Left ventricle myocardium inferior (tissue), 1 donor: ENCODE measurements around the gene DPP6. TPM values are rescaled to one million over a fixed set of nuclear protein-coding genes. Genes with fewer than 3 reads are reported as not detected.
"Not testable (repeated sequence)": the region's sequence is repeated elsewhere in the genome, so short reads cannot be mapped to it uniquely, and the experiment has no call there.

Experiments
- DNase-seq: peaks from one replicate; pipeline ENCODE4 v3.0.0-alpha.2; 2020
- H3K27ac ChIP-seq: fragments of 200-600 bp; replicated peaks from 2 replicates; pipeline ENCODE4 v1.8.0; 2021
- H3K27me3 ChIP-seq: fragments of 200-600 bp; 2 replicates; pipeline ENCODE4 v1.8.0; 2021; ENCODE audit warnings: low read depth
- H3K36me3 ChIP-seq: fragments of 200-600 bp; 2 replicates; pipeline ENCODE4 v1.8.0; 2021
- H3K4me1 ChIP-seq: fragments of 200-600 bp; 2 replicates; pipeline ENCODE4 v1.8.0; 2021
- H3K4me3 ChIP-seq: fragments of 200-600 bp; 2 replicates; pipeline ENCODE4 v1.8.0; 2021; ENCODE audit warnings: mild to moderate bottlenecking, moderate library complexity
- H3K9me3 ChIP-seq: fragments of 200-600 bp; replicated peaks from 2 replicates; pipeline ENCODE4 v1.8.0; 2021
- intact Hi-C: fragments of 100-400 bp; cut with micrococcal nuclease; formaldehyde crosslinking; loops from one replicate; pipeline ENCODE4 v1.11.0; 2022
- total RNA-seq: library from RNA; stranded (reverse); fragmentation: NEBNext Ultra II Directional; extraction: Animal tissue kit (Norgen Biotek cat#: 25700); gene quantifications from one replicate; pipeline ENCODE4 v1.2.1, GENCODE V29; 2021
- TF ChIP-seq, protein P1 (sequence below): fragments of 200-600 bp; IDR thresholded peaks from 2 replicates; pipeline ENCODE4 v1.8.0; 2021; ENCODE audit warnings: antibody characterized with exemption, mild to moderate bottlenecking, borderline replicate concordance
- donor health status: DM: no; HTN: yes; CAD: no; lungs with severe emphysema.

Gene DPP6
- total RNA-seq, 1 donor from 2014 or later = 0.25 TPM

DNA sequence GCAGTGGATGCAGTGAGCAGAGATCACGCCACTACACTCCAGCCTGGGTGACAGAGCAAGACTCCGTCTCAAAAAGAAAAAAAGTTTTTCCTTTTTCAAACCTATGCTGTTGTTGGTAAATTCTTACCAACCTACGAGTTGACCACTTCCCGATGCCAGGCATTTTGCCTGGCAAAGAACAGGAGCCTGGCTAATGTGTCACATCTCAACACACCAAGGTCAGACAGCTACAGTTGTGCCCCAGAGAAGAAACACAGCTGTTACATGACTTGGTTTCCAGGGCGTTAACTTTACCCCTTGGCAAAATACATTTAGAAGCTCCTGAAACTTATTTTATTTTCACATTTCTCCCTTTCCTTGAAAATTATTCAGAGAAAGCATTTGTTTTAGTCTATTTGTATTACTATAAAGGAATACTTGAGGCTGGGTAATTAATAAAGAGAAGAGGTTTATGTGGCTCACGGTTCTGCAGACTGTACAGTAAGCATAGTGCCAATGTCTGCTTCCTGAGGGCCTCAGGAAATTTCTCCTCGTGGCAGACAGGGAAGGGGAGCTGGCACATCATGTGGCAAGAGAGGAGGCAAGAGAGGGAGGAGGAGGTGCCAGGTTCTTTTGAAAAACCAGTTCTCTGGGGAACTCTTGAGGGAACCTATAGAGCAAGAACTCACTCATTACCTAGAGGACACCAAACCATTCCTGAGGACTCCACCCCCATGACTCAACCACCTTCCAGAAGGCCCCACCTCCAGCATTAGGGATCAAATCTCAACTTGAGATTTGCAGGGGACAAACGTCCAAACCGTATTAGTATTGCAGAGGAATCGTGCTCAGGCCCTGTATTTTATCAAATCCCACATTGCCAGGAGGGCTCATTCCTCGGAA is 867.4 kb downstream of the DPP6 start:
- TF ChIP-seq, protein P1, sequence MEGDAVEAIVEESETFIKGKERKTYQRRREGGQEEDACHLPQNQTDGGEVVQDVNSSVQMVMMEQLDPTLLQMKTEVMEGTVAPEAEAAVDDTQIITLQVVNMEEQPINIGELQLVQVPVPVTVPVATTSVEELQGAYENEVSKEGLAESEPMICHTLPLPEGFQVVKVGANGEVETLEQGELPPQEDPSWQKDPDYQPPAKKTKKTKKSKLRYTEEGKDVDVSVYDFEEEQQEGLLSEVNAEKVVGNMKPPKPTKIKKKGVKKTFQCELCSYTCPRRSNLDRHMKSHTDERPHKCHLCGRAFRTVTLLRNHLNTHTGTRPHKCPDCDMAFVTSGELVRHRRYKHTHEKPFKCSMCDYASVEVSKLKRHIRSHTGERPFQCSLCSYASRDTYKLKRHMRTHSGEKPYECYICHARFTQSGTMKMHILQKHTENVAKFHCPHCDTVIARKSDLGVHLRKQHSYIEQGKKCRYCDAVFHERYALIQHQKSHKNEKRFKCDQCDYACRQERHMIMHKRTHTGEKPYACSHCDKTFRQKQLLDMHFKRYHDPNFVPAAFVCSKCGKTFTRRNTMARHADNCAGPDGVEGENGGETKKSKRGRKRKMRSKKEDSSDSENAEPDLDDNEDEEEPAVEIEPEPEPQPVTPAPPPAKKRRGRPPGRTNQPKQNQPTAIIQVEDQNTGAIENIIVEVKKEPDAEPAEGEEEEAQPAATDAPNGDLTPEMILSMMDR = no peak
- Histone ChIP-seq H3K27me3 (peaks cover 29% of the 10 kb centered on the region), H3K36me3 (no peaks in the 10 kb centered on the region), H3K4me1 (peaks cover 1% of the 10 kb centered on the region), H3K9me3 (no peaks in the 10 kb centered on the region), H3K27ac (no peak overlapping the region), H3K4me3 (no peak overlapping the region)
- no peak for DNase-seq
- intact Hi-C loops = loop anchor here (10.0 kb wide), 1 partner anchor 425 kb away; no protein-coding TSS in a partner anchor

DNA sequence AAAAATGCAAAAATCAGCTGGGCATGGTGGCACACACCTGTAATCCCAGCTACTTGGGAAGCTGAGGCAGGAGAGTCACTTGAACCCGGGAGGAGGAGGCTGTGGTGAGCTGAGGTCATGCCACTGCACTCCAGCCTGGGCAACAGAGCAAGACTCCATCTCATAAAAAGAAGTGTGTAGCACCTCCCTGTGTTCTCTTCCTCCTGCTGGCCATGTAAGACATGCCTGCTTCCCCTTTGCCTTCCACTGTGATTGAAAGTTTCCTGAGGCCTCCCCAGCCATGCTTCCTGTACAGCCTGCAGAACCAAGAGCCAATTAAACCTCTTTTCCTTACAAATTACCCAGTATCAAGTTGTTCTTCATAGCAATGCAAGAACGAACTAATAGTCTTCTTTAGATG is 870.3 kb downstream of the DPP6 start:
- not testable (repeated sequence) for H3K36me3 ChIP-seq, H3K4me1 ChIP-seq, H3K27me3 ChIP-seq, H3K27ac ChIP-seq, H3K4me3 ChIP-seq, H3K9me3 ChIP-seq, DNase-seq
- intact Hi-C loops = loop anchor here (10.0 kb wide), 1 partner anchor 422 kb away; no protein-coding TSS in a partner anchor

DNA sequence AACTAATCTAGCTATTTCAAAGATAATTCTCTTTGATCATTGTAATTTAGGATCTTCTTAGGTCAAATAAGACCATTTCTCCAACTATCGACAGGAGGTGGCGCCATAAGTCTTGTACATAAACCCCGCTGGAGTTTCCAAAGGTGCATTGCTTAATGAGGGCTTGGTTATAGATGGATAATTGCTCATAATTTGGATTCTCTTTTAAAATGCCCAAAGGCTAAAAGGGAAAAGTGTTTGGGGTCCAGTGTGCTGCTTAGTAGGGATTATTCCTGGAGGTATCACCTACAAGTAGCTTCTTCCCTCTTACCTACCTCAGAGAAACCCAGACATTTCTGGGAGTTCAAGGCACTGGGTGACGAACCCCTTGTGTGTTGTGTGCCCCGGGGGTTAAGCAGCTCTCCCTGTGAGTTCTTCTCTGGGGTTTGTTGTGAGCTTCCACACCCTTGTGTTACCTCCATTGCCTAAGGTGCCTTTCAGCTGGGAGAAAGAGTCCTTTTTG is 875.5 kb downstream of the DPP6 start:
- Histone ChIP-seq H3K36me3 (no peaks in the 10 kb centered on the region), H3K9me3 (no peaks in the 10 kb centered on the region), H3K27me3 (no peaks in the 10 kb centered on the region), H3K4me3 (peak overlapping the region; percentile 72), H3K27ac (peak overlapping the region; percentile 85), H3K4me1 (peaks cover 18% of the 10 kb centered on the region)
- intact Hi-C loops = loop anchor here (10.0 kb wide), 1 partner anchor 417 kb away; no protein-coding TSS in a partner anchor
- TF ChIP-seq, protein P1 = peak; percentile 76
- DNase-seq = peak; percentile 45

DNA sequence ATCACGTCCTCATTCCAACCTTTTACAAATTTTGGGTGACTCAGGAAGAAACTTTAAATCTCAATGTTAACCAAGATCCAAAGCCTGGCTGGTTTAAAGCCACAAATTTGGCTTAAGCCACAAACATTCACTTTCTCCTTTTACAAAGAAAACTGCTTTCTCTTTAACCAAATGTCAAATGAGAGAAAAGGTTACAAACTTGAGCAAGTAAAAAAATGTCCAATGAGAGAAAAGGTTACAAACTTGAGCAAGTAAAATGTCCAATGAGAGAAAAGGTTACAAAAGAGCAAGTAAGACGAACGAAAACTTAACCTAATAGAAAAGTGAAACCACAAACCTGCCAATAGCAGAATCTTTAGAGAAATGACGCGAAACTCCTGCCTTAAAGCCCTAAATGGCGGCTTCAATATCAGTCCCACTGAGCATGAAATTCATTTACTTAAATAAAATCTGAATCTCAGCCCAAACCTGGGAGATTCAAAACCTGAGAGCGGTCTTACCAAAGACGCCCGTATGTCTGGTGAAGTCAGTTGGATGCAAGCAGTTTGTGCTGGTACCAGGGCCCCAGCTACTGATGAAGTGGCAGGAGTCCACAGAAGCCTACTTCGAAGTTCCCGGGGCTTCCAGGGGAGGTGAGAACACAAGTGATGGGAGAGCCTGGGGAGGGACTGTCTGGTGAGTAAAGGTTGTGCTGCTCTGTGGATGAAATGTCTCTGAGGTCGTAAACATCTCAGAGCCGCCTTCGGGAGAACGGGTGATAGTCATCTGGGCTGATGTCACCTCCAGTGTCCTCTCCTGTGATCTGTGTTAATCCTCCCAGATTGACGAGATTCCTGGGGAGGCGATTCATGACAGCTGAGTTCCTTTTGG is 876.2 kb downstream of the DPP6 start:
- Histone ChIP-seq H3K27me3 (no peaks in the 10 kb centered on the region), H3K4me1 (peaks cover 18% of the 10 kb centered on the region), H3K27ac (peak overlapping the region; percentile 85), H3K36me3 (no peaks in the 10 kb centered on the region), H3K9me3 (no peaks in the 10 kb centered on the region), H3K4me3 (peak overlapping the region; percentile 72)
- intact Hi-C loops = loop anchor here (10.0 kb wide), 1 partner anchor 416 kb away; no protein-coding TSS in a partner anchor
- DNase-seq = no peak
- TF ChIP-seq, protein P1 = no peak

DNA sequence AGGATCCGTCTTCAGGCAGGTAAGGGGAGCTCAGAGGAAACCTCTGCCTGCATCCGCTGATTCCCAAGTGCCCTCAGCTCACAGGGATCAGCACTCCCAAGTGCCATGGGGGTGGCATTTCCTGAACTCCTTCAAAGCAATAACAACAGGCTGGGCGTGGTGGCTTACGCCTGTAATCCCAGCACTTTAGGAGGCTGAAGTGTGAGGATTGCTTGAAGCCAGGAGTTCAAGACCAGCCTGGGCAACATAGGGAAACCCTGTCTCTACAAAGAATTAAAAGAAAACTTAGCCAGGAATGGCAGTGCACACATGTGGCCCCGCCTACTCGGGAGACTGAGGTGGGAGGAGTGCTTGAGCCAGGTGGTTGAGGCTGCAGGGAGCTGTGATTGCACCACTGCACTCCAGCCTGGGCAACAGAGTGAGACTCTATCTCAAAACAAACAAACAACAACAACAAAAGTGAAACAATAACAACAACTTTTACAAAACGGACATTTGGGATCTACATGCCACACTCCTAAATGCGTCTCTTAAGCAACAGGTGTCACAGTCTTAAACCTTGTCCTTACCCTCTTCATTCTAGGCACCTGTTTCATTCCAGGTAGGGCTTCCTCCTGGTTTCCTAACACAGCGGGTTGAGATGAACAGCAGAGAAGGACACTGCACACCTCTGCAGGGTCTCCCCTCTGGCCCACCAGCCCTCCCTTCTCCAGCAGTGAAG is 877.0 kb downstream of the DPP6 start:
- peak overlapping the region; percentile 72 for H3K4me3 ChIP-seq
- intact Hi-C loops = loop anchor here (10.0 kb wide), 1 partner anchor 416 kb away; no protein-coding TSS in a partner anchor
- peaks cover 4% of the 10 kb centered on the region for H3K9me3 ChIP-seq
- H3K27ac ChIP-seq = peak overlapping the region; percentile 85
- TF ChIP-seq, protein P1 = no peak
- H3K36me3 ChIP-seq = peaks cover 2% of the 10 kb centered on the region
- H3K27me3 ChIP-seq = no peaks in the 10 kb centered on the region
- no peak for DNase-seq
- peaks cover 18% of the 10 kb centered on the region for H3K4me1 ChIP-seq
